AG04449 (cell line): ENCODE results near the gene LRP8.

ENCODE experiments used
- CTCF ChIA-PET: fragments of 350-600 bp; formaldehyde crosslinking; extraction: SDS; loops from one replicate; lab custom pipeline; 2021; ENCODE audit warnings: antibody characterized with exemption; lab: Yijun Ruan, JAX
- POLR2A ChIA-PET: fragments of 400-600, 350-600 bp; formaldehyde crosslinking; extraction: SDS; loops from one replicate; lab custom pipeline; 2020; ENCODE audit warnings: antibody characterized with exemption, inconsistent platforms; lab: Yijun Ruan, JAX
- DNase-seq: peaks from one replicate; pipeline ENCODE4 v3.0.0-alpha.2; 2010; ENCODE audit warnings: low read depth, low spot score
- H3K4me3 ChIP-seq: 2 replicates; pipeline ENCODE4 v1.5.1; 2011; ENCODE audit warnings: low read depth, mild to moderate bottlenecking, control low read depth, low read length
- CTCF ChIP-seq: IDR thresholded peaks from one replicate; pipeline ENCODE4 v1.5.1; 2011; ENCODE audit warnings: mild to moderate bottlenecking, moderate library complexity, low read length, control low read depth, inconsistent platforms; ENCODE audit not compliant: insufficient read depth; ENCODE audit errors: missing control alignments

The LRP8 gene

GRCh38 chr1:53303243-53303642 lies 24.6 kb downstream of the LRP8 start:
- TF ChIP-seq CTCF = no peak
- DNase-seq = no peak
- ChIA-PET POLR2A (no interaction called here), CTCF (interaction anchor here (1.6 to 2.0 kb wide), 2 partner anchors 25 to 26 kb away, joined by 7 to 12 read pairs; no protein-coding TSS in a partner anchor)
- H3K4me3 ChIP-seq = no peak overlapping the region

- ChIA-PET CTCF (interaction anchor here (1.2 to 2.1 kb wide), 3 partner anchors 13 to 94 kb away, joined by 4 to 6 read pairs (median 6); no protein-coding TSS in a partner anchor), POLR2A (no interaction called here)
- DNase-seq = no peak
- TF ChIP-seq CTCF = no peak
- no peak overlapping the region for H3K4me3 ChIP-seq
Observed at GRCh38 chr1:53299233-53299632, 28.6 kb downstream of the LRP8 start.

GRCh38 chr1:53298045-53298637 lies 29.7 kb downstream of the LRP8 start:
- DNase-seq = no peak
- ChIA-PET POLR2A (no interaction called here), CTCF (interaction anchor here (1.0 to 2.1 kb wide), 4 partner anchors 10 to 95 kb away, joined by 3 to 6 read pairs (median 5); no protein-coding TSS in a partner anchor)
- TF ChIP-seq CTCF = no peak
- no peak overlapping the region for H3K4me3 ChIP-seq

GRCh38 chr1:53297195-53297594 lies 30.7 kb downstream of the LRP8 start:
- no peak for TF ChIP-seq CTCF
- ChIA-PET POLR2A (no interaction called here), CTCF (interaction anchor here (2.1 to 10.9 kb wide), 3 partner anchors 19 to 97 kb away, joined by 6 to 105 read pairs (median 23); no protein-coding TSS in a partner anchor)
- DNase-seq = no peak
- no peak overlapping the region for H3K4me3 ChIP-seq

- DNase-seq = no peak
- POLR2A ChIA-PET = no interaction called here
- no peak overlapping the region for H3K4me3 ChIP-seq
- no peak for TF ChIP-seq CTCF
- CTCF ChIA-PET = interaction anchor here (1.1 to 10.9 kb wide), 3 partner anchors 10 to 98 kb away, joined by 4 to 105 read pairs (median 23); no protein-coding TSS in a partner anchor
Observed at GRCh38 chr1:53296117-53296749, 31.6 kb downstream of the LRP8 start.

GRCh38 chr1:53295726-53296116 lies 32.1 kb downstream of the LRP8 start:
- no peak overlapping the region for H3K4me3 ChIP-seq
- DNase-seq = no peak
- ChIA-PET POLR2A (no interaction called here), CTCF (interaction anchor here (1.1 to 10.9 kb wide), 4 partner anchors 9 to 99 kb away, joined by 3 to 105 read pairs (median 14); no protein-coding TSS in a partner anchor)
- TF ChIP-seq CTCF = no peak
